HG03039 (cell line): Measurements from ENCODE around the gene PLXNA1.

Source experiments
- ATAC-seq: cut with Tn5 transposase; IDR thresholded peaks from one replicate; pipeline ENCODE4 v1.9.1; 2021; ENCODE audit warnings: mild to moderate bottlenecking, moderate library complexity; ENCODE audit not compliant: unreplicated experiment

PLXNA1 gene

DNA sequence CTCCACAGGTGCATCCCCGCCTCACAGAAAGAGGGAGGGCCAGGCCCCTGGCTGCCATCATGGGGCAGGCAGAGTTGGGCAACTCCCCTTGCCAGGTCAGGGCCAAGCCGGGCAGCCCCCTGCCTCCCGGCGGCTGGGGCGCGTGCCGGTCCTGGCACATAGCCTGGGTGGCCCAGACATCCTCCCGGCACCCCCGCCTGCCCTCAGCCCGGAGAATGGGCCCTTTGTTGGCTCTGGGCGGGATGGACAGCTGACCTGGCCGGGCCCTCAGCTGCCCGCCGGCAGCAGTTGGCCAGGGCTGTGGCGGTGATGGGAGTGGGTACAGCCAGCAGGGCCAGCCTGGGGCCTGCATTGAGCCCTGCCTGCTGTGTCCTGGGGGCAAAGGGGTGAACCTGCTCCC, 16.5 kb downstream of the PLXNA1 start:
- no peak for ATAC-seq

GRCh38 chr3:127000119-127000518, 17.2 kb downstream of the PLXNA1 start:
- no peak for ATAC-seq

- no peak for ATAC-seq
These were observed 17.8 kb downstream of the PLXNA1 start for GRCh38 chr3:127000761-127001160.

GRCh38 chr3:127001486-127002194, 18.7 kb downstream of the PLXNA1 start:
- no peak for ATAC-seq

GRCh38 chr3:127002195-127003174, 19.6 kb downstream of the PLXNA1 start:
- no peak for ATAC-seq

DNA sequence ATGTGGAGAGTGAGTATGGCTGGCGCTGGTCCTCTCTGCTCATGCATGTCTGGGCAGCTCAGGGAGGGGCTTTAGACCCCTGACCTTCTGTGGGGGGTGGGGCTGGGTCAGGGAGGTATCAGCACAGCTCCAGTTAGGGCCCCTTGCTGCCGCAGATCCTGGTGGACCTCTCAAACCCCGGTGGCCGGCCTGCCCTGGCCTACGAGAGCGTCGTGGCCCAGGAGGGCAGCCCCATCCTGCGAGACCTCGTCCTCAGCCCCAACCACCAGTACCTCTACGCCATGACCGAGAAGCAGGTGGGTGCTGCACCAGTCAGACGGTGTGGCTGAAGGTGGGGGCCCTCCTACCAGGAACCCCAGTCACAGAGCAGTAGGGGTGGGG, 20.2 kb downstream of the PLXNA1 start:
- no peak for ATAC-seq

- no peak for ATAC-seq
These were observed 20.8 kb downstream of the PLXNA1 start for GRCh38 chr3:127003601-127004280.

DNA sequence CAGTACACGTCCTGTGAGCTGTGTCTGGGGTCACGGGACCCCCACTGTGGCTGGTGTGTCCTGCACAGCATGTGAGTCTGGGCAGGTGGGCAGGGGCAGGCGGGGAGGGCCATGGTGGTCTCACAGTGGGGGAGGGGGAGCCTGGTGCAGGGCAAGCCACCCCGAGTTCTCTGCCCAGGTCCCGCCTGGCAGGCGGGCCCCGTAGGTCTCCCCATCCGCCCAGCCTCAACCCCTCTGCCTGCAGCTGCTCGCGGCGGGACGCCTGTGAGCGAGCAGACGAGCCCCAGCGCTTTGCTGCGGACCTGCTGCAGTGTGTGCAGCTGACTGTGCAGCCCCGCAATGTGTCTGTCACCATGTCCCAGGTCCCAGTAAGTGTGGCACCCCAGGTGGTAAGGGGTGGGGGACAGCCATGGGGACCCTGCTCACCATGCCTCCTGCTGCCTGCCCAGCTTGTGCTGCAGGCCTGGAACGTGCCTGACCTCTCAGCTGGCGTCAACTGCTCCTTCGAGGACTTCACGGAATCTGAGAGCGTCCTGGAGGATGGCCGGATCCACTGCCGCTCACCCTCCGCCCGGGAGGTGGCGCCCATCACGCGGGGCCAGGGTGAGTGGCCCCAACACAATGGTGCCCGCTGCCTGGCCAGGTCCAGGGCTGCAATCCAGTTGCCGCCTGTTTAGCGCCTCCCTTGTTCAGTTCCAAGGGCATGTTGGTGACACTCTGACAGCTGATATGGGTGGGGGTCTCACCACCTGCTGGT, 21.9 kb downstream of the PLXNA1 start:
- no peak for ATAC-seq

DNA sequence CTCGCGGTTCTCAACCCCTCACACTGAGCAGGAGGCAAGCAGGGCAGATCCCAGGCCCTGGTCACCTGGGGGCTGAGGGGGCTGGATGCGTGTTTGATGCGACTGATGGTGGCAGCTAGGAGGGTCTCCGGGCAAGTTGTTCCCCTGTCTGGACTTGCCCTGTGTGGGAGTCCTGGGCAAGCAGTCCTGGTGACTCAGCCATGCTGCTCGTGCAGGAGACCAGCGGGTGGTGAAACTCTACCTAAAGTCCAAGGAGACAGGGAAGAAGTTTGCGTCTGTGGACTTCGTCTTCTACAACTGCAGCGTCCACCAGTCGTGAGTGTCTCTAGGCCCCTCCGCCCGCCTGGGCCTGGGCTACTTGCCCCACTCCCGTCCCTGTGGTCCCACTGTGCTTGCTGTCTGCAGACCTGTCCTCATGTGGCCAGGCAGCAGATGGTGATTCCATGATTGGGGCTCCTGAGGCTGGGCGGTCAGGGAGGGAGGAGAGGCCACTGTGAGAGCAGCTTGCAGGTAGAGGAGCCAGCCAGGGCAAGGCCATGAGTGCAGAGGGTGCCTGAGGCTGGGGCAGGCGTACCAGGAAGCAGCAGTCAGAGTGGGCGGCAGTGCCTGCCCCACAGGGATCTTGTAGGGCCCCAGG, 23.1 kb downstream of the PLXNA1 start:
- no peak for ATAC-seq

GRCh38 chr3:127006781-127007436, 24.0 kb downstream of the PLXNA1 start:
- ATAC-seq, result no peak

DNA sequence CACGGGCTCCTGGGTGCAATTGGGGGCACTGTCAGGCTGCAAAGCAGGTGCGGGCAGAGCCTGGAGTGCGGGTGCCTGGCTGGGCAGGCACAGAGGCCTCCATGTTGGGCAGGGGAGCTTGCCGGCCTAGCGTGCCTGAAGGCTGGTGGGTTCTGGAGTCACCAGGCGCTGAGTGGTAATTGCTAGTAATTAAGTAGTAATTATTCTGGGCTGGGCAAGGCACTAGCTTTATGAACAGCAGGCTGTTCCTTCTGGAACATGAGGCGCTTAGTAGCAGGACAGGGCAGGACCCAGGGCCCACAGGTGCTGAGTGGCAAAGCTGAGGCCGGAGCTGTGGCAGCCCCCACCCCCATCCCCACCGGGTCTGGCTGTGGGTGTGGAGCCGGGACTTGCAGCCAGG, 25.3 kb downstream of the PLXNA1 start:
- no peak for ATAC-seq

DNA sequence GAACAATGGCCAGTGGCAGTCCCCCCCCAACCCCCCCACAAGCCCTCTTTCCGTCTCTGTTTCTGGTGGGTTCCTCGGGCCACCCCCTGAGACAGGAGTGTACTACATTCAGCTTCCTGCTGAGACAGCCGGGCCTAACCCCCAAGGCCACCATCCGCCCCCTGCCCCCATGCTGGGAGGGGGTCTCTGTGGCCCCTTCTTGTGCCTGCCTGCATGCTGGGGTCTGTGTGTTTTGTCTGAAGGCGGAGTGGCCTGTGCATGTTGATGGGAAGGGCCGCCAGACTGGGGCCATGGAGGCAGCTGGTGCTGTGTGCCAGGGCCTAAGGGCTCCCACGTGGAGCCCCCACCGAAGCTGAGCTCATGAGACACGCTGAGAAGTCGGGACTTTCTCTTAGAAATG, 26.6 kb downstream of the PLXNA1 start:
- ATAC-seq, result no peak

- ATAC-seq, result no peak
These were observed 28.5 kb downstream of the PLXNA1 start for GRCh38 chr3:127011270-127011992.

GRCh38 chr3:127012091-127012490, 29.2 kb downstream of the PLXNA1 start:
- ATAC-seq, result no peak

DNA sequence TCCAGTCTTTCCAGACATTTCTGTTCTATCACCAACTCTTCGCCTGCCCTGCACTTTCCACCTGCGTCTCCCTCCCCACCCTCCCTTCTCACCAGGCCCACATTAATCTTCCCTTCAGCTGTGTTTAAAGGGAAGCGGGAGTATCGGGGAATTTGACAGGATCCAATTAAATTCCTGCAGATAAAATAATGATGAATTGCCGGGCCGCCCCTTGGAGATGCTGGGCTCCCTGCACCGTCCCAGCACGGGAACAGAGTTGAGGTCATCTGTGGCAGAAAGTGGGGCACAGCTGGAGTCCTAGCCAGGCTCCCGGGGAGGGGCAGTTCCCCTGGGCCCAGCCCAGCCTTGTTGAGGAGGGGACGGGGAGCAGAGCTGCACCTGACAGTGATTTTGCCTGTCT, 30.3 kb downstream of the PLXNA1 start:
- ATAC-seq, result no peak

GRCh38 chr3:127013758-127014535, 31.0 kb downstream of the PLXNA1 start:
- ATAC-seq, result no peak

DNA sequence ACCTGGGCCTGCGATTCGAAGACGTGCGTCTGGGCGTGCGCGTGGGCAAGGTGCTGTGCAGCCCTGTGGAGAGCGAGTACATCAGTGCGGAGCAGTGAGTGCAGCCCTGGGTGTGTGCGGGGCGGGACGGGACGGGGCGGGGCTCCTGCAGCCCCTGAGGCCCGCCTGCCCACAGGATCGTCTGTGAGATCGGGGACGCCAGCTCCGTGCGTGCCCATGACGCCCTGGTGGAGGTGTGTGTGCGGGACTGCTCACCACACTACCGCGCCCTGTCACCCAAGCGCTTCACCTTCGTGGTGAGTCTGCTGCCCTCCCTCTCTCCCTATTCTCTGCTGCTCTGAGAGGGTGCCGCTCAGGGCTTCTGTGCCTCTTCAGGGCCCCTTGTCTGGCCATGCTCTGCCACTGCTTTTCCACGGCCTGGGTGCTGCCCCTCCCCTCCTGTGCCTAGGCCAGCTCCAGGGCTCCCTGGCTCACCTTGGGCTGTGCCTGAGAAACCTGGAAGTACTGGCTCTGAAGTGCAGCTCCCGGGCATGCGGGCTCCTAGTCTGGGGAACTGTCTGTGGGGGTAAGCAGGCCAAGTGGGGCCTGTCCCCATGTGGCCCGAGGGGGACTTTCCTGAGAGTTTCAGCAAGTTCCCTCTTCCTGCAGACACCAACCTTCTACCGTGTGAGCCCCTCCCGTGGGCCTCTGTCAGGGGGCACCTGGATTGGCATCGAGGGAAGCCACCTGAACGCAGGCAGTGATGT, 31.8 kb downstream of the PLXNA1 start:
- ATAC-seq, result peak; percentile 31
